Subcutaneous adipose tissue (tissue), 4 donors: ENCODE data around the gene LYPD6B. TPM values are rescaled to one million over a fixed set of nuclear protein-coding genes. Genes with fewer than 3 reads are reported as not detected.

Experiments used
- total RNA-seq, 4 donors: library from RNA; depleted of rRNA; stranded (reverse); fragments of >200 nt; gene quantifications; one replicate each; pipeline ENCODE4 v1.1.0, GENCODE V29; 2016
- TF ChIP-seq, protein P1 (sequence below): fragments of 450-650 bp; IDR thresholded peaks from one replicate; pipeline ENCODE4 v1.5.1; 2016; ENCODE audit warnings: low read depth, mild to moderate bottlenecking, control low read depth, antibody characterized with exemption, moderate library complexity

The LYPD6B gene
- total RNA-seq, 4 donors from 2014 or later: not detected

DNA sequence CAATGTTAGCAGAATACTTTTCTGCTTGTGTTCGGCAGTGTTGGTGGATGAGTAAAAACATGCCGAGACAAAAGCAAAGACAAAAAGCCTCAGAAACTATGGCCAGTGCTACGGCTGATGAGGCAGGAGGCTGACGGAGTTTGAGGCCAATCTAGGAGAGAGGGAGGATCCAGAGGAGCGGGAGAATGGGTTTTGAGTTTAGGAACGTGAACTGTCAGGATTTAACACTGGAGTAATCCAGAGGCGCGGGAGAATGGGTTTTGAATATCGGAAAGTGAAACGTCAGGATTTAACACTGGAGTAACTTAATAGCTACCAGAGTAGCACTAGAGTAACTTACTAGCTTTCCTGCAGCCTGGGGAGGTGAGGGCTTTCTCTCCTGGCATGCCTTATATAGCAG, 37.4 kb downstream of the LYPD6B start:
- TF ChIP-seq, protein P1, sequence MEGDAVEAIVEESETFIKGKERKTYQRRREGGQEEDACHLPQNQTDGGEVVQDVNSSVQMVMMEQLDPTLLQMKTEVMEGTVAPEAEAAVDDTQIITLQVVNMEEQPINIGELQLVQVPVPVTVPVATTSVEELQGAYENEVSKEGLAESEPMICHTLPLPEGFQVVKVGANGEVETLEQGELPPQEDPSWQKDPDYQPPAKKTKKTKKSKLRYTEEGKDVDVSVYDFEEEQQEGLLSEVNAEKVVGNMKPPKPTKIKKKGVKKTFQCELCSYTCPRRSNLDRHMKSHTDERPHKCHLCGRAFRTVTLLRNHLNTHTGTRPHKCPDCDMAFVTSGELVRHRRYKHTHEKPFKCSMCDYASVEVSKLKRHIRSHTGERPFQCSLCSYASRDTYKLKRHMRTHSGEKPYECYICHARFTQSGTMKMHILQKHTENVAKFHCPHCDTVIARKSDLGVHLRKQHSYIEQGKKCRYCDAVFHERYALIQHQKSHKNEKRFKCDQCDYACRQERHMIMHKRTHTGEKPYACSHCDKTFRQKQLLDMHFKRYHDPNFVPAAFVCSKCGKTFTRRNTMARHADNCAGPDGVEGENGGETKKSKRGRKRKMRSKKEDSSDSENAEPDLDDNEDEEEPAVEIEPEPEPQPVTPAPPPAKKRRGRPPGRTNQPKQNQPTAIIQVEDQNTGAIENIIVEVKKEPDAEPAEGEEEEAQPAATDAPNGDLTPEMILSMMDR: no peak

GRCh38 chr2:149076863-149077412, 38.4 kb downstream of the LYPD6B start:
- TF ChIP-seq, protein P1: no peak

- TF ChIP-seq, protein P1: no peak
These were observed 39.4 kb downstream of the LYPD6B start for GRCh38 chr2:149077861-149078260.

GRCh38 chr2:149080099-149080498, 41.6 kb downstream of the LYPD6B start:
- TF ChIP-seq, protein P1: no peak

- TF ChIP-seq, protein P1: no peak
These were observed 42.5 kb downstream of the LYPD6B start for GRCh38 chr2:149080971-149081370.

GRCh38 chr2:149082079-149082478, 43.6 kb downstream of the LYPD6B start:
- TF ChIP-seq, protein P1: no peak

- TF ChIP-seq, protein P1: no peak
These were observed 44.2 kb downstream of the LYPD6B start for GRCh38 chr2:149082735-149083134.
